NCI-H2227 (cell line): ENCODE results near the gene ZNF799.
"Not testable (repeated sequence)": the region's sequence is repeated elsewhere in the genome, so short reads cannot be mapped to it uniquely, and the experiment has no call there.

Experiments used
- DNase-seq: peaks from one replicate; lab custom pipeline; 2025; ENCODE audit not compliant: unreplicated experiment; lab: John Stamatoyannopoulos, UW

Gene ZNF799

DNA sequence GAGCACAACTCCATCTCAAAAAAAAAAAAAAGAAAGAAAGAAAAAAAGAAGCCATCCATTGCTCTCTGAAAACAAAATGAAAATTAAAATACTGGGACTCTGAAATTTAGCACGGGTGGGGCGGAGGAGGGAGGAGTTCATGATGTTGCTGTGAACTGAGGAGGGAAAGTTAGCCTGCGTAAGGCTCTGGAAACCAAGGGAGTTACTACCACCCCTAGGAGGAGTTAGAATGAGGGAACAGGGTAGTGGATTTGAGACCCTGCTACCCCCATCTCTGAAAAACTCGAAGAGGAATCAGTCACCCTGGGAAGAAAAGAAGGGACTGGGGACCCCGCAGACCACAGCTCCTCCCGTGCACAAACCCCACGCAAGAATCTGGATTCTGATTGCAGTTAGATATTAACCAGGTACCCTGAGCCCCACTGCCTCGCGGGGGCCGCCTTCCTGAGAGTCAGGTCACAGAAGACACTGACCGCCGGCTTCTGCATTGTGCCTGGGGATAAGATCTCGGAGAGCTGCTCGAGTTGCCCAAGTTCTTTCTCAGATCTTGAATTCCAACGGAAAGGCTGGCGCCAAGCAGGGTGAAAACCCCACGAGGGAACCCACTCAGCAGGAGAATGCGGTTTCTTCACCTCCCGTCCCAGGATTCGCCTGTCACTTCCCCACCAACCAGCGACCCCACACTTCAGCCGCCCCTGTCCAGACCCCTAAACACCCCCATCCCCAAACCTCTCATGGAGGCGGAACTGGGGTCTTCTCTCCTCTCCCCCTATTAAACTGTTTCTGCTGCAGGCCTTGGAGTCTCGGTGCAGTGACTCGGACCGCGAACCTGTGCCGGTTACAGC lies 36.5 kb downstream of the ZNF799 start:
- DNase-seq = no peak

- not testable (repeated sequence) for DNase-seq
These were observed 38.8 kb downstream of the ZNF799 start for GRCh38 chr19:12362236-12362635.

- DNase-seq = no peak
These were observed 47.7 kb downstream of the ZNF799 start for GRCh38 chr19:12353375-12353774.

GRCh38 chr19:12350890-12351197 lies 50.2 kb downstream of the ZNF799 start:
- no peak for DNase-seq

GRCh38 chr19:12350185-12350889 lies 50.7 kb downstream of the ZNF799 start:
- DNase-seq = no peak

DNA sequence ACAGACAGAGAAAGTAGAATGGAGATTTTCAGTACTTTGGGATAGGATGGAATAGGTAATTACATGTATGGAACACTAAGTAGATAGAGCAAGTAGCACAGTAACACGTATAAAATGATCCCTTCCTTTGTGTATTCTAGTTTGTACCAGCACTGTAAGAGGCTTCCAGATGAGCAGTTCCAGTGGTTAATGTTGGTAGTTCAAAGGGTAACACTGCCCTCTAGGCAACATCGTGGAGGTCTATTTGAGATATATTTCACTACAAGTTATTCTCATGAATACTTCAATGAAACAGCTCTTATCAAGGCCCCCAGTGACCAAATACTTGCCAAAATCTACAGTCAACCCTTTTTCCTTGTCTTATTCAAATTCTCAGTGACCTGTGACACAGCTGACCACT lies 54.2 kb downstream of the ZNF799 start:
- no peak for DNase-seq

- no peak for DNase-seq
These were observed 55.9 kb downstream of the ZNF799 start for GRCh38 chr19:12345197-12345596.
